ENCODE measurements around the gene AGK. TPM values are rescaled to one million over a fixed set of nuclear protein-coding genes. Genes with fewer than 3 reads are reported as not detected.

The AGK gene
- total and polyA plus RNA-seq, 2 of the 8 experiments (the other 6 are each of a cell fraction or from before 2014, with no cell fraction given) = 25.8 to 34.0 TPM

DNA sequence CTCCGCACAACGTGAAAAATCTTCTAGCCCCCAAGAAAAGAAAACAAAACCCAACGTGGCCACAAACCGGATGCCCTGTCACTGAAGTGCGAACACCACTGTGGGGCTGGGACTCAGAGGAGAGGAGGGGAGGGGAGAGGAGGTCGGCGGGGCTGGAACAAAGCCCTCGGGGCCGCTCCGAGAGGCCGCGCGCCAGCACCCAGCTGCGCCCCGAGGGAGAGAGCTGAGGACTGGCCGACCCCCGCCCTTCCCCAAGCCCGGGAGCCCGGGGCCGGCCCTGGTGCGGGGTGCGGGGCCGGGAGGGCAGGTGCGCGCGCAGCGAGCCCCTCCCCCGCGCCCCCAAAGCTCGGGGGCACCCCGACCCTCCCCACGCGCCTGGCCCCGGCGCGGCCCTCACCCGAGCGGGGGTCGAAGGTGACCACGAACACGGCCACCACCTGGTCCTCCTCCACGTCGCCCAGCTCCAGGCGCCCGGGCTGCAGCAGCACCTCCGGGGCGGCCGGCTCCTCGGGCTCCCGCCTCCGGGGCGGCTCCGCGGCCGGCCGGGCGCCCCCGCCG is 150.4 kb downstream of the AGK start:
- no peak for FAIRE-seq
- 0 out of 2 replicates have a peak overlapping the region, but pooled peaks have one; percentile 33 for H3K18ac ChIP-seq (ENCODE audit: extremely low read depth, low read length)
- no peak overlapping the region for H2BK12ac ChIP-seq (ENCODE audit: low read depth, low read length)
- no peak overlapping the region for H3K27ac ChIP-seq (ENCODE audit: low read depth, low read length)
- ChIA-PET POLR2A (ENCODE audit: partially characterized antibody) (interaction anchor here (0.6 to 3.6 kb wide), 9 partner anchors 11 to 46 kb away, joined by 3 to 16 read pairs (median 3); partner anchors contain the start of gene SSBP1), CTCF (ENCODE audit: partially characterized antibody) (interaction anchor here (0.6 to 1.6 kb wide), 7 partner anchors 13 to 908 kb away, joined by 3 to 6 read pairs (median 3); no protein-coding TSS in a partner anchor)
- H3K36me3 ChIP-seq (ENCODE audit: control insufficient read depth in 2 of 4, insufficient read depth in 4 of 4, low read length in 3 of 4) = no peaks in the 10 kb centered on the region
- TF ChIP-seq CBX5 (IDR thresholded peaks at IDR 0.05; ENCODE audit: low read depth, low read length) = no peak
- no peak for TF ChIP-seq CBX8 (IDR thresholded peaks at IDR 0.05; ENCODE audit: borderline replicate concordance, low read depth, low read length)
- peak in 1 of 2 experiments; percentile 22; a peak in 1 of 3 replicates for TF ChIP-seq POLR2A (IDR thresholded peaks at IDR 0.05; ENCODE audit: control extremely low read depth in 1 of 2, low read depth in 2 of 2, low read length in 2 of 2)
- TF ChIP-seq SIN3A (conservative IDR thresholded peaks at IDR 0.05 in 1 of 2, IDR thresholded peaks at IDR 0.05 in 1 of 2; ENCODE audit: low read depth in 1 of 2, low read length in 2 of 2) = peak; percentile 57 to 59; a peak in 2 of 4 replicates
- peak; percentile 90 for TF ChIP-seq KDM4A (IDR thresholded peaks at IDR 0.05; ENCODE audit: low read depth, low read length, severe bottlenecking)
- peak; percentile 47; the same call in 1 of the 2 replicates for TF ChIP-seq RBBP5 (IDR thresholded peaks at IDR 0.05; ENCODE audit: borderline replicate concordance, low read depth, low read length)
- TF ChIP-seq TAF1 (IDR thresholded peaks at IDR 0.05; ENCODE audit: low read depth, low read length) = 0 out of 2 replicates have a peak, but pooled peaks have one; percentile 22
- H3K4ac ChIP-seq (replicated peaks; ENCODE audit: insufficient read length, low read depth, low read length) = no peak overlapping the region
- no peaks in the 10 kb centered on the region for H3K9me3 ChIP-seq (ENCODE audit: insufficient read depth in 2 of 2, low read depth in 1 of 2, low read length in 1 of 2)
- H3K27me3 ChIP-seq (replicated peaks in 1 of 4; ENCODE audit: control insufficient read depth in 3 of 4, extremely low read depth in 1 of 4, insufficient read depth in 3 of 4, low read length in 3 of 4) = peaks cover 0 to 8% (median 5%) of the 10 kb centered on the region in 4 experiments; a peak in 3 of 7 replicates
- H3K56ac ChIP-seq (replicated peaks; ENCODE audit: insufficient read length, low read depth, low read length) = no peak overlapping the region
- H3K79me1 ChIP-seq (ENCODE audit: low read depth, low read length) = peaks cover 2% of the 10 kb centered on the region; the same call in 1 of the 2 replicates
- no peak overlapping the region for H3K14ac ChIP-seq (ENCODE audit: insufficient read length)
- H4K91ac ChIP-seq (replicated peaks; ENCODE audit: insufficient read length, low read length) = no peak overlapping the region
- peak overlapping the region; percentile 63 to 73 (median 68) for H3K4me3 ChIP-seq (ENCODE audit: extremely low read depth in 1 of 4, insufficient read depth in 2 of 4, low read depth in 3 of 4, low read length in 4 of 4)
- no peak overlapping the region for H2AK5ac ChIP-seq (ENCODE audit: low read depth, low read length)
- peaks cover 3% of the 10 kb centered on the region; the same call in 1 of the 2 replicates for H3K23me2 ChIP-seq (ENCODE audit: low read depth, low read length)
- peak overlapping the region; percentile 69; the same call in 1 of the 2 replicates for H4K8ac ChIP-seq (ENCODE audit: extremely low read depth, insufficient read depth, low read length)
- no peak overlapping the region; the same call in 1 of the 2 replicates for H2BK5ac ChIP-seq (ENCODE audit: low read depth, low read length)
- H3K4me2 ChIP-seq (ENCODE audit: insufficient read depth in 1 of 2, low read depth in 2 of 2, low read length in 2 of 2) = peak overlapping the region; percentile 56 to 93
- H2AFZ ChIP-seq (ENCODE audit: low read length) = no peak overlapping the region
- no peak overlapping the region for H3K23ac ChIP-seq (ENCODE audit: insufficient read length)
- H4K20me1 ChIP-seq (replicated peaks in 1 of 2; ENCODE audit: control insufficient read depth in 1 of 2, insufficient read depth in 2 of 2, low read length in 2 of 2) = peaks cover 0 to 2% of the 10 kb centered on the region in 2 experiments
- H2BK120ac ChIP-seq (replicated peaks; ENCODE audit: low read depth, low read length) = no peak overlapping the region
- peaks cover 0 to 42% of the 10 kb centered on the region in 2 experiments; a peak in 2 of 4 replicates for H3K79me2 ChIP-seq (ENCODE audit: control insufficient read depth in 1 of 2, insufficient read depth in 2 of 2, low read length in 2 of 2)
- peak in 1 of 2 experiments; percentile 75 for DNase-seq (ENCODE audit: low read depth in 1 of 2, low spot score in 2 of 2)
- H3K9ac ChIP-seq (replicated peaks in 1 of 4; ENCODE audit: extremely low read depth in 1 of 4, low read depth in 3 of 4, low read length in 3 of 4) = peak overlapping the region in 3 of 4 experiments; percentile 43 to 61 (median 57); a peak in 4 of 7 replicates
- 0% methylated on average over 1 of the region's 59 CpGs; no CpG with 5 or more reads in 1 of the 2 experiments for WGBS, 2 experiments (ENCODE audit: extremely low coverage in 1 of 2, insufficient coverage in 1 of 2, insufficient read length in 1 of 2, insufficient replicate concordance in 2 of 2, low coverage in 1 of 2, low lambda C conversion rate in 2 of 2, missing lambda C conversion rate in 1 of 2)
- H4K5ac ChIP-seq (ENCODE audit: insufficient read length, low read depth, low read length) = peak overlapping the region; percentile 52
- peaks cover 0 to 16% (median 10%) of the 10 kb centered on the region in 4 experiments; a peak in 6 of 7 replicates for H3K4me1 ChIP-seq (replicated peaks in 1 of 4; ENCODE audit: control insufficient read depth in 3 of 4, insufficient read depth in 4 of 4, low read length in 3 of 4)
- H2BK20ac ChIP-seq (ENCODE audit: low read length) = no peak overlapping the region
- no peak overlapping the region for H2BK15ac ChIP-seq (ENCODE audit: low read length)
